ENCODE results near the gene EP400. TPM values are rescaled to one million over a fixed set of nuclear protein-coding genes. Genes with fewer than 3 reads are reported as not detected.
A peak's percentile ranks its signal among the peaks of the same experiment; 100 is the strongest.

EP400 gene
- total RNA-seq, 1 experiment from 2014 or later: 9.7 TPM

GRCh38 chr12:132026061-132026795 lies 76.5 kb downstream of the EP400 start:
- H3K4me3 ChIP-seq: no peak overlapping the region
- no peaks in the 10 kb centered on the region for H3K27me3 ChIP-seq (replicated peaks)
- no peaks in the 10 kb centered on the region for H3K9me3 ChIP-seq (replicated peaks)
- DNase-seq (ENCODE audit: low read depth in 1 of 2, low spot score in 2 of 2): no peak
- peaks cover 93% of the 10 kb centered on the region for H3K36me3 ChIP-seq
- no peak overlapping the region for H3K27ac ChIP-seq
- H3K4me1 ChIP-seq (replicated peaks): peaks cover 18% of the 10 kb centered on the region

- Histone ChIP-seq H3K4me1 (replicated peaks) (peaks cover 18% of the 10 kb centered on the region), H3K36me3 (peaks cover 93% of the 10 kb centered on the region)
- DNase-seq (ENCODE audit: low read depth in 1 of 2, low spot score in 2 of 2): no peak
Observed at GRCh38 chr12:132026796-132027500, 77.2 kb downstream of the EP400 start.

DNA sequence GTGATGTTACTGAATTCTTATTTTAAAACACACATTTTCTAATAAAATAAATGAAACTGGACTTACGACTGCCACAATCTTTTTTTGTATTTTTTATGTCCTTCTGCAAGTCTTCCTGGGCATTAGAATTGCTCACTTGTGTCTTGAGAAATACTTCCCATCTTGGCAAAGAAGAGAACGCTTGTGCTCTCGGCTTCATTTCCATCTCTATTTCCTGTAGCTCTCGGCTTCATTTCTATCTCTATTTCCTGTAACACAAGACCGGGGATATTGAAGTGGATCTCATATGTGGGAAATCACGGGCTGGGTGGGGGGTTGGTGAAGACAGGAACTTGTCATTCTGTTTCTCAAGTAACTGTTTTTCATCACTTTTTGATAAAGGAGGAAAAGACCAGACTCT lies 77.9 kb downstream of the EP400 start:
- Histone ChIP-seq H3K36me3 (peaks cover 93% of the 10 kb centered on the region), H3K4me3 (no peak overlapping the region), H3K9me3 (replicated peaks) (no peaks in the 10 kb centered on the region), H3K4me1 (replicated peaks) (peaks cover 18% of the 10 kb centered on the region), H3K27me3 (replicated peaks) (no peaks in the 10 kb centered on the region), H3K27ac (no peak overlapping the region)
- no peak for DNase-seq (ENCODE audit: low read depth in 1 of 2, low spot score in 2 of 2)

More at GRCh38 chr12:132026796-132027500, 77.2 kb downstream of the EP400 start:
- Histone ChIP-seq H3K27me3 (replicated peaks) (no peaks in the 10 kb centered on the region), H3K27ac (no peak overlapping the region), H3K9me3 (replicated peaks) (no peaks in the 10 kb centered on the region), H3K4me3 (no peak overlapping the region)

GRCh38 chr12:132028111-132028510 lies 78.4 kb downstream of the EP400 start:
- Histone ChIP-seq H3K9me3 (replicated peaks) (no peaks in the 10 kb centered on the region), H3K36me3 (peaks cover 95% of the 10 kb centered on the region), H3K4me3 (no peak overlapping the region), H3K27me3 (replicated peaks) (no peaks in the 10 kb centered on the region), H3K27ac (no peak overlapping the region), H3K4me1 (replicated peaks) (peaks cover 18% of the 10 kb centered on the region)
- no peak for DNase-seq (ENCODE audit: low read depth in 1 of 2, low spot score in 2 of 2)

DNA sequence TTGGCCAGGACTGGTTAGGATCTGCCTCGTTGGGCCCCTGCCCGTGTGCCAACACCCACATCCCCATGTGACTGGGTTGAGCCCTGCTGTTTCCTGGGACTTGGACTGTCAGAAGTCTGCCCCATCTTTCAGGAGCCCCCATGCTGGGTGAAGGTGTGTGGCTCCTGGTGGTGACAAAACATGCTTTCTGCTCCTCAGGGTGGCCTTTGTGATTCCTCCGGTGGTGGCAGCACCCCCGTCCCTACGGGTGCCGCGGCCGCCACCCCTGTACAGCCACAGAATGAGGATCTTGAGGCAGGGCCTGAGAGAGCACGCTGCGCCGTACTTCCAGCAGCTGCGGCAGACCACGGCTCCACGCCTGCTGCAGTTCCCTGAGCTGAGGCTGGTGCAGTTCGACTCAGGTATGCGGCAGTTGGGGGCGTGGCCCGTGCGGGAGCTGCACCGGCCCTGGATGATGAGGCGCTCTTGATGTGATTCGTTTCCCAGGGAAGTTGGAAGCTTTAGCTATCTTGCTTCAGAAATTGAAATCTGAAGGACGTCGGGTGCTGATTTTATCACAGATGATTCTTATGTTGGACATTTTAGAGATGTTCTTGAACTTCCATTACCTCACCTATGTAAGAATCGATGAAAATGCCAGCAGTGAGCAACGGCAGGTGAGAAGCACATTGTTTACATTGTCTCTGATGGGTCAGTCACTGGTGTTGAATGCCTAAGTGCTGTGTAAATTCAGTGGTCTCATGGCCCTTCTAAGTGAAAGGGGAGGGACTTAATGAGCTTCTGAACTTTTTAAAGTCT lies 80.0 kb downstream of the EP400 start:
- Histone ChIP-seq H3K4me1 (replicated peaks) (peaks cover 18% of the 10 kb centered on the region), H3K4me3 (no peak overlapping the region), H3K9me3 (replicated peaks) (no peaks in the 10 kb centered on the region), H3K27ac (peak overlapping the region; percentile 44), H3K36me3 (peaks cover 99% of the 10 kb centered on the region), H3K27me3 (replicated peaks) (no peaks in the 10 kb centered on the region)
- DNase-seq (ENCODE audit: low read depth in 1 of 2, low spot score in 2 of 2): no peak

- H3K27me3 ChIP-seq (replicated peaks): no peaks in the 10 kb centered on the region
- H3K9me3 ChIP-seq (replicated peaks): no peaks in the 10 kb centered on the region
- peak in 1 of 2 experiments; percentile 15 for DNase-seq (ENCODE audit: low read depth in 1 of 2, low spot score in 2 of 2)
- no peak overlapping the region for H3K4me3 ChIP-seq
- H3K4me1 ChIP-seq (replicated peaks): peaks cover 18% of the 10 kb centered on the region
- H3K27ac ChIP-seq: peak overlapping the region; percentile 44
- peaks cover 99% of the 10 kb centered on the region for H3K36me3 ChIP-seq
Observed at GRCh38 chr12:132030367-132031038, 80.8 kb downstream of the EP400 start.

GRCh38 chr12:132033627-132034026 lies 83.9 kb downstream of the EP400 start:
- Histone ChIP-seq H3K27me3 (replicated peaks) (no peaks in the 10 kb centered on the region), H3K27ac (no peak overlapping the region), H3K9me3 (replicated peaks) (no peaks in the 10 kb centered on the region), H3K36me3 (peaks cover 94% of the 10 kb centered on the region), H3K4me1 (replicated peaks) (peaks cover 18% of the 10 kb centered on the region), H3K4me3 (no peak overlapping the region)
- no peak for DNase-seq (ENCODE audit: low read depth in 1 of 2, low spot score in 2 of 2)

GRCh38 chr12:132036063-132036683 lies 86.4 kb downstream of the EP400 start:
- Histone ChIP-seq H3K9me3 (replicated peaks) (no peaks in the 10 kb centered on the region), H3K27me3 (replicated peaks) (no peaks in the 10 kb centered on the region), H3K4me1 (replicated peaks) (no peaks in the 10 kb centered on the region), H3K27ac (no peak overlapping the region), H3K36me3 (peaks cover 90% of the 10 kb centered on the region), H3K4me3 (no peak overlapping the region)
- DNase-seq (ENCODE audit: low read depth in 1 of 2, low spot score in 2 of 2): no peak

DNA sequence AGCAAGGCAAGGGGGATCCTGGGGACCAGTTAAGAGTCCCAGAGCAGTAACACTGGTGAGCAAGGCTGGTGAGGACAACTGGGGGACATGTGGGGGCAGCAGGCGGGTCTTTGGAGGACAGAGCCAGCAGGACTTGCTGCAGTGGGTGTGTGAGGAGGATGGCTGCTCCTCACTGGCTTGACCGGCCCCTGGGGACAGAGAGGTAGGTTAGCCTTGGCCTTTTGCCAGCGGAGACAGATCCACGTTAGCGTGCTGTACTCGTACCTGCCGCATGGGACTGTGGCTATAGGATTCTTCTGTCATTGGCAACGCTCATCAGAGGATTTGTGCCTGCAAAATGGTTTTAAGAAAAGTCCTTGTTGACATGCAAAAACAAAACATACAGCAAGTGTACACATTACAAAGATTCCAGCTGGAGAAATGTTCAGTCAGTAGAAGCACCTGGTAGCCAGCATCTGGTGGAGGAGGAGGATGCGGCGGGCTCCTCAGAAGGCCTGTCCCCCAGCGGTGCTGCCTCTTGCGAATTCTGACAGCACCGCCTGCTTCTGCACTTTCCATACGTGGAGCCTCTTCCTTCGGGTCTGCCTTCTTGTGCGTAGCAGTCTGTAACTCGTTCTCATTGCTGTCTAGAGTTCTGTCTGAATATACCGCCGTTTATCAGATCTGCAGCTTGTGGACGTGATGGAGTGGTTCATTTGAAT lies 91.3 kb downstream of the EP400 start:
- Histone ChIP-seq H3K4me3 (no peak overlapping the region), H3K4me1 (replicated peaks) (peaks cover 5% of the 10 kb centered on the region), H3K36me3 (peaks cover 92% of the 10 kb centered on the region), H3K27me3 (replicated peaks) (no peaks in the 10 kb centered on the region), H3K27ac (no peak overlapping the region), H3K9me3 (replicated peaks) (no peaks in the 10 kb centered on the region)
- DNase-seq (ENCODE audit: low read depth in 1 of 2, low spot score in 2 of 2): no peak

DNA sequence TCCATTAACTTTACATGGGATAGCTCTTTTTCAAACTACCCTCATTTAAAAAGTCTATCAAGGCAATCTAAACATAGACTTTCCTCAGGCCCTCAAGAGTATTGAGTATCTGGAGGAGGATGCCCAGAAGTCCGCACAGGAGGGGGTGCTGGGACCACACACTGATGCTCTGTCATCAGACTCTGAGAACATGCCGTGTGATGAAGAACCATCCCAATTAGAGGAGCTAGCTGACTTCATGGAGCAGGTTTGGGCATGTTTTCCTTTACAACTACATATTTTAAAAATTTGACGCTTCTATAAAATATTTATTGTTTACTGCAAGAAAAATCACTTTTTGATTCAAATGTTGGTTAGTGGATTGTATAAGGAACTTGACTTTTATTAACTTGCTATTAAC lies 93.5 kb downstream of the EP400 start:
- Histone ChIP-seq H3K27ac (no peak overlapping the region), H3K36me3 (peaks cover 83% of the 10 kb centered on the region), H3K27me3 (replicated peaks) (no peaks in the 10 kb centered on the region), H3K9me3 (replicated peaks) (no peaks in the 10 kb centered on the region), H3K4me3 (no peak overlapping the region), H3K4me1 (replicated peaks) (peaks cover 14% of the 10 kb centered on the region)
- DNase-seq (ENCODE audit: low read depth in 1 of 2, low spot score in 2 of 2): no peak

- H3K4me1 ChIP-seq (replicated peaks): peaks cover 14% of the 10 kb centered on the region
- peaks cover 83% of the 10 kb centered on the region for H3K36me3 ChIP-seq
- no peaks in the 10 kb centered on the region for H3K27me3 ChIP-seq (replicated peaks)
- H3K9me3 ChIP-seq (replicated peaks): no peaks in the 10 kb centered on the region
- H3K4me3 ChIP-seq: no peak overlapping the region
- H3K27ac ChIP-seq: no peak overlapping the region
- no peak for DNase-seq (ENCODE audit: low read depth in 1 of 2, low spot score in 2 of 2)
Observed at GRCh38 chr12:132043770-132044467, 94.2 kb downstream of the EP400 start.

DNA sequence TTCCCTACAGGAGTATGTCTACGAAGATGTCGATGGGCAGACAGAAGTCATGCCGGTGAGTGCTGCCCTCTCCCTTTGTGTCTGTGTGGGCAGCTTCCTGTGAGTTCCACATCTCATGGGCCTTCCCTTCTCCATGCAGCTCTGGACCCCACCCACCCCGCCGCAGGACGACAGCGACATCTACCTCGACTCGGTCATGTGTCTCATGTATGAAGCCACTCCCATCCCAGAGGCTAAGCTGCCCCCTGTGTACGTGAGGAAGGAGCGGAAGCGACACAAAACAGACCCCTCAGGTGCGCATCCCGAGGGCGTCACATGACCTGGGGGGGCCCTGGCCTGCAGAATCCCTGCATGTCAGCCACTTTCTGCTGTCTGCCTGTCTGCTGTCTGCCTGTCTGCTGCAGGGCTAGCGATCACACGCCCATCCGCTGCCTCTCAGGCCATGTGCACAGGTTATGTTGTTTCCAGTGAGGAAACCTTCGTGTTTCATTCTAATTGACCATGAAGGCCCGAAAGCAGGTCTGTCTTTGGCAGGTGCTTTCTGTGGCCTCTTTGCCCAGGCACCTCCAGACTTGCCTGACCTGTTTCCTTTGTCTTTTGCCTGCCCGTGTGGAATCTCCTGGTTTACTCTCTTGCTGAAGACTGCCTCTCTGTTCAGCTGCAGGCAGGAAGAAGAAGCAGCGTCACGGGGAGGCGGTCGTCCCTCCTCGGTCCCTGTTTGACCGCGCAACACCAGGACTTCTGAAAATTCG lies 95.1 kb downstream of the EP400 start:
- H3K36me3 ChIP-seq: peaks cover 85% of the 10 kb centered on the region

More for the DNA sequence above, 95.1 kb downstream of the EP400 start:
- DNase-seq (ENCODE audit: low read depth in 1 of 2, low spot score in 2 of 2): no peak
- no peak overlapping the region for H3K27ac ChIP-seq
- H3K9me3 ChIP-seq (replicated peaks): no peaks in the 10 kb centered on the region
- H3K27me3 ChIP-seq (replicated peaks): no peaks in the 10 kb centered on the region
- H3K4me1 ChIP-seq (replicated peaks): peaks cover 14% of the 10 kb centered on the region
- no peak overlapping the region for H3K4me3 ChIP-seq

Data from SJSA1 (cell line).